Right renal cortex interstitium (tissue), 3 donors: ENCODE results near the gene KCTD11. TPM values are rescaled to one million over a fixed set of nuclear protein-coding genes. Genes with fewer than 3 reads are reported as not detected.
A peak's percentile ranks its signal among the peaks of the same experiment; 100 is the strongest.
"Not testable (repeated sequence)": the region's sequence is repeated elsewhere in the genome, so short reads cannot be mapped to it uniquely, and the experiment has no call there.

Experiments
- DNase-seq, 3 donors: peaks; one replicate each; pipeline ENCODE4 v3.0.0-alpha.2; 2013; ENCODE audit warnings: low read depth in 3 of 3, low spot score in 2 of 3
- polyA plus RNA-seq, 3 donors: library from polyadenylated mRNA; unstranded; fragments of 120-200 nt; gene quantifications; one replicate each; pipeline ENCODE4 v1.2.1, GENCODE V29; 2013; ENCODE audit not compliant: insufficient read length in 3 of 3

KCTD11 gene
- polyA plus RNA-seq, 3 donors: 11.7 to 12.7 (median 11.7) TPM

DNA sequence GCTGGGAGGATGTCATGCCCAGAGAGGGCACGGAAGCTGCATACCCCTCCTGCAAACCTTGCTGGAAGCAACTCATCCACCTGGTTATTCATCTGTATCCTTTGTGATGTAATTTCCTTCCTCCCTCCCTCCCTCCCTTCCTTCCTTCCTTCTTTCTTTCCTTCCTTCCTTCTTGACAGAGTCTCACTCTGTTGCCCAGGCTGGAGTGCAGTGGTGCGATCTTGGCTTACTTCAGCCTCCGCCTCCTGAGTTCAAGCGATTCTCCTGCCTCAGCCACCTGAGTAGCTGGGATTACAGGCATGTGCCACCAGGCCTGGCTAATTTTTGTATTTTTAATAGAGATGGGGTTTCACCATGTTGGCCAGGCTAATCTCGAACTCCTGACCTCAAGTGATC lies 16.6 kb downstream of the KCTD11 start:
- DNase-seq: not testable (repeated sequence)

DNA sequence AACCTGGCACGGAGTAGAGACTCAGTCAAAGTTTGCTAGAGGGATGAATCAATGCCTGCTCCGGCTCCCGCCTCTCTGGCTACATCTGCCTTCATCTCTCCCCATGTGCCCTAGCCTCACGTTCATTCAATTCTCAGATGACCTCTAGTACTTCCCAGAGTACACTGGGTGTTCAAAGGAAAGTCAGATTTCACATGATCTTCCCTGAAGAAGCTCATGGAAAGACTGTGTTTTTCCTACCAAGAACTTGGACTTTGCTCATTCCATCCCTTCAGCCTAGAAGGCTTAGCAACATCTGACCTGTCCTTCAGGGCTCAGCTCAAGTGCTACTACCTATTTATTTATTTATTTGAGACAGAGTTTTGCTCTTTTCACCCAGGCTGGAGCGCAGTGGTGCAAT lies 17.9 kb downstream of the KCTD11 start:
- no peak for DNase-seq

DNA sequence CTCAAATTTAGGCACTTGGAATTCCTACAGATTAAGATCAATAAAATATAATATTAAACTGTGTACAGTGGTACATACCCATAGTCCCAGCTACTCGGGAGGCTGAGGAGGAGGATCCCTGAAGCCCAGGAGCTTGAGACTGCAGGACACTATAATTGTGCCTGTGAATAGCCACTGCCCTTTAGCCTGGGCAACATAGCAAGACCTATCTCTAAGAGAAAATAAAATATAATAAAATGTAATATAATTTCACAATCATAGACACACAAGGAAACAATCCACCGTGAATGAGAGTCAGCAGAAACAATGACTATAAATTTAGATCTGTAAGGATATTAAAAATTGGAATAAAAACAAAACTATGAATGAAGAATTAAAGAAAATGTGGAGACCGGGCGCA lies 18.9 kb downstream of the KCTD11 start:
- DNase-seq: no peak

DNA sequence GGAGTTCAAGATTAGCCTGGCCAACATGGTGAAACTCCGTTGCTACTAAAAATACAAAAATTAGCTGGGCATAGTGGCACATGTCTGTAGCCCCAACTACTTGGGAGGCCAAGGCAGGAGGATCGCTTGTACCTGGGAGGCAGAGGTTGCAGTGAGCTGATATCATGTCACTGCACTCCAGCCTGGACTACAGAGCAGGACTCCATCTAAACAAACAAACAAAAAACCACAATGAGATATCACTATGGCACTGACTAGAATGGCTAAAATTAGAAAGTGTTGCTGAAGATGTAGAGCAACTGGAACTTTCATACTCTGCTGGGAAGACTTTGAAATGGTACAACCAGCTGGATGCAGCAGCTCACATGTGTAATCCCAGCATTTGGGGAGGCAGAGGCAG lies 22.4 kb downstream of the KCTD11 start:
- no peak for DNase-seq

DNA sequence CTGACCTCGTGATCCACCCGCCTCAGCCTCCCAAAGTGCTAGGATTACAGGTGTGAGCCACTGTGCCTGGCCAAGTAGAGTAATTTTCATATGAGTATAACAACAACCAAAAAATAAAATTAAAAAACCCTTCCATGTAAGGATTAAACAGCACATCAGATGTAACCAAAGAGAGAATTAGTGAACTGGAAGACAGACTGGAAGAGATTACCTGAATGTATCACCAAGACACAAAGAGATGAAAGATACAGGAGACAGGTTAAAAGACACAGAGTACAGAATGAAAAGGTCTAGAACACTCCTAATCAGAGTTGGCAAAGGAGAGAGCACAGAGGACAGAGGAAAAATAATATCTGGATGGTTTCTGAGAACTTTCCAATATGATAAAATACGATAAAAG lies 27.2 kb downstream of the KCTD11 start:
- no peak for DNase-seq

DNA sequence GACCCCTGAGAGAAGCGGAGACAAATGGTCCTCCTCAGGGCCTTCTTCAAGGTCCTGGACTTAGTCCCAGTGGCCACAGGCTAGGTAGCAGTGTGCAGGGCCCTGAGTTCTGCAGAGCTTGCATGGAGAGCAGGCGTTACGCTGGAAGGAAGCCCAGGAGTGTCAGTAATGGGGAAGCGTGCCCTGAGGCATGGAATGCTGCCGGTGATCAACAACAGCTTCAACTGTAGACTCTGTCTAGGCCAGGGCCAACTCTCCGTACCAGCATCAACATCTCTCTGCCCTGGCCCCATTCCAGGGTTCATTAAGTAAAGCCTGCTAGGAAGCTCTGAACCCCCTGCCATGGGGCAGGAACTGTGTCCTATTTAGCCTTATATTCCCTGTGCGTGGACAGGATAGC lies 28.4 kb downstream of the KCTD11 start:
- no peak for DNase-seq

DNA sequence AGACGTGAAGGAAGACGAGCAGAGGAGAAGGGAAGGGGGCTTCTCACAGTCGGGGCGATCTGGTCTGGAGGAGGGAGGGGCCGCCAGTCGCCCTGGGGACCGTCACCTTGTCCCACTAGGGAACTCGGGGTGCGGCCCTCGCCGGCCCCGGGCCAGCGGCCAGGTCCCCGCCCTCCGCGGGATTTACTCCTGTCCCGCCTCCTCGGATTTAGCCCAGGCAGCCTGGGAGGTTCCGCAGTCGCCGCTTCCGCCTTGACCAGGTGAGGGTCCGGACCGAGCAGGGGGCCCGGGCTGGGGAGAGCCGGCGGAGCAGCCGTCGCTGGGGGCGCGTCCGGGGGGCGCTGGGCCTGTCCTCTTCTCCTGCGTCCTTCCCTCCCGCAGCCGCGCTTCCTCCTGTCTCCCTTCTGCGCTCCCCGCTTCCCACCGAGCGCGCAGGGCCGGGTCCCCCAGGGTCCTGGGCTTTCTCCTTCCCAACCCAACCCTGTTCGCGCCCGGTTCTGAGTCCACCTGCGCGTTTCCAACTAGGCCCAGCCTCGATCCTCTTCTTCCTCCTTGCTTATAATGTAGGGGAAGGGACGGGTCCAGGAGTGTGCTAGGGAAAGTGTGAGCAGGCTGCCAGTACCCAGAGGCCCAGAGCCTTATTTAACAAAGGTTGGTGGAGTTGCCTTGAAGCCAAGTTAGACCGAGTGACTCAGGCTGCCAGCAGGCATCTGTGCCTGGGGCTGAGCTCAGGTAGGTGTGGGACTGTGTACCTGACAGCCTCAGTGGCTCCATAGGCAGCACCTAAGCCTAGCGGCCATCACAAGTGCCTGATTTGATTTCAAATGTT lies 29.1 kb downstream of the KCTD11 start, which contains the start of gene TNK1:
Gene TNK1, plus strand, starts transcription at position 235 of the 829 bp plus-strand sequence. CDS start 1,838 bp downstream, outside the sequence.
- no peak for DNase-seq

DNA sequence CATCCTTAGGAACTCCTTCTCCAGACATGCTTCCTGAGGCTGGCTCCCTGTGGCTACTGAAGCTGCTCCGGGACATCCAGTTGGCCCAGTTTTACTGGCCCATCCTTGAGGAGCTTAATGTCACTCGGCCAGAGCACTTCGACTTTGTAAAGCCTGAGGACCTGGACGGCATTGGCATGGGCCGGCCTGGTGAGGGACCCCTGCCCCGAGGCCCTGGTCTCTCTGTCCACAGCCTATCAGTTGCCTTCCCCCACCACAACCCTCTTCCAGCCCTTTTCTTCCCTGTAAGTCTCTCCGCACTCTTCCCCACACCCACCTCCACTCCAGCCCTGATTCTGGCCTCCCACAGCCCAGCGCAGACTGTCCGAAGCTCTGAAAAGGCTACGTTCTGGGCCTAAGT lies 30.9 kb downstream of the KCTD11 start:
- no peak for DNase-seq

DNA sequence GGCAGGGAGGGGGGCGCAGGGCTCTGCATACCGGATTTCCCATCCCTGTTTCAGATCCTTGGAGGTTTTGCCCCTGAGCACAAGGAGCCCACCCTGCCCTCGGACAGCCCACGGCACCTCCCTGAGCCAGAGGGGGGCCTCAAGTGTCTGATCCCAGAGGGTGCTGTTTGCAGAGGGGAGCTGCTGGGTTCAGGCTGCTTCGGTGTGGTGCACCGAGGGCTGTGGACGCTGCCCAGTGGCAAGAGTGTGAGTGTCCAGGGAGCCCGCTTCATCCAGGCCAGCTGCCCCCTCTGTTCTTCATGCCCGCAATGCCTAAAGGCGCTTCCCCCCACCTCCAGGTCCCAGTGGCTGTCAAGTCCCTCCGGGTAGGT lies 31.4 kb downstream of the KCTD11 start:
- no peak for DNase-seq

DNA sequence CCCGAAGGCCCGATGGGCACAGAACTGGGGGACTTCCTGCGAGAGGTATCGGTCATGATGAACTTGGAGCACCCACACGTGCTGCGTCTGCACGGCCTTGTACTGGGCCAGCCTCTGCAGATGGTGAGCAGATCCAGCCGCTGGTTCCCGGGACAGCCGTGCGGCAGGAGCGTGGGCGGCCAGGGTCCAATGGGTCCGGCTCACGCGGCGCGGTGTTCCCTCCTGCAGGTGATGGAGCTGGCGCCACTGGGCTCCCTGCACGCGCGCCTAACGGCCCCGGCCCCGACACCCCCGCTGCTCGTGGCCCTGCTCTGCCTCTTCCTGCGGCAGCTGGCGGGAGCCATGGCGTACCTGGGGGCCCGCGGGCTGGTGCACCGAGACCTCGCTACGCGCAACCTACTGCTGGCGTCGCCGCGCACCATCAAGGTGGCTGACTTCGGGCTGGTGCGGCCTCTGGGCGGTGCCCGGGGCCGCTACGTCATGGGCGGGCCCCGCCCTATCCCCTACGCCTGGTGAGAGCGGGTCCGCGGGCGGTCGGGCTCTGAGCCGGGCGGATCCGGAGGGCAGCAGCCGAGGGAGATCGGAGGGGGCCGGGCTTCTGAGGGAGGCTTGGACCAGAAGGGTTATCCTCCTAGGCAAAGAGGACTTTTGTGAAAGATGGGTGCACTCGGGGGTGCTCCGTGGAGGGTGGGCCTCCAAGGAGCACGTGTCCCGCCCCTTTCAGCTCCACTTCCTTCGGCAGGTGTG lies 32.0 kb downstream of the KCTD11 start:
- DNase-seq: peak in 1 of 3 donors; percentile 38

DNA sequence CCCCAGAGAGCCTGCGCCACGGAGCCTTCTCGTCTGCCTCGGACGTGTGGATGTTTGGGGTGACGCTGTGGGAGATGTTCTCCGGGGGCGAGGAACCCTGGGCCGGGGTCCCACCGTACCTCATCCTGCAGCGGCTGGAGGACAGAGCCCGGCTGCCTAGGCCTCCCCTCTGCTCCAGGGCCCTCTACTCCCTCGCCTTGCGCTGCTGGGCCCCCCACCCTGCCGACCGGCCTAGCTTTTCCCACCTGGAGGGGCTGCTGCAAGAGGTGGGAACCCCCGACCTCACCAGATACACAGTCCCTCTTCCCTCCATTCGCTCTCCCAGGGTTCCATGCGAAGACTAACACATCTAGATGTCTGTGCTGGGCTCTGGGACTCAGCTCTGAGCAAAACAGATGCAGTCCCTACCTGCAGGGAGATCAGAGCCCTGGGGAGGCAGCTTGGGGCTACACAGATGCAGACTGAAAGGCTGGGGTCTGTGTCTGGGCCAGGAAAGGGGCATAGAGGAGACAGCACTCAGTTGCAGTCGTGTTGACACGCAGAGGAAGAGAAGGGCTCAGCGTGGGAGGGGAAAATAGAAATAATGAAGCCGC lies 32.6 kb downstream of the KCTD11 start:
- no peak for DNase-seq

DNA sequence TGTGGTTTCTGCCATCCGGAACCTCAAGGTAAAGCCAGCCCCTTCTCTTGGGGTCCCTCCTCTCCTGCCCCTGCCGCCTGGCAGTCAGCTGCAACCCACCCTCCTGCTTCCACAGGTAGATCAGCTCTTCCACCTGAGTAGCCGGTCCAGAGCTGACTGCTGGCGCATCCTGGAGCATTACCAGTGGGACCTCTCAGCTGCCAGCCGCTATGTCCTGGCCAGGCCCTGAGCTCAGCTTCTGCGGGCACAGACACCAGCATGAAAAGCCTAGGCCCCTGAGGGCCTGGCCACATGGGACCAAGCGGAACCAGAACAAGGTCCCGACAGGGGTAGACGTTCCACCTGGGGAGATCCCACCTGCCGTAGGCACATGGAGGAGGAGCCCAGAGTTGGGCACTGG lies 36.9 kb downstream of the KCTD11 start:
- no peak for DNase-seq

DNA sequence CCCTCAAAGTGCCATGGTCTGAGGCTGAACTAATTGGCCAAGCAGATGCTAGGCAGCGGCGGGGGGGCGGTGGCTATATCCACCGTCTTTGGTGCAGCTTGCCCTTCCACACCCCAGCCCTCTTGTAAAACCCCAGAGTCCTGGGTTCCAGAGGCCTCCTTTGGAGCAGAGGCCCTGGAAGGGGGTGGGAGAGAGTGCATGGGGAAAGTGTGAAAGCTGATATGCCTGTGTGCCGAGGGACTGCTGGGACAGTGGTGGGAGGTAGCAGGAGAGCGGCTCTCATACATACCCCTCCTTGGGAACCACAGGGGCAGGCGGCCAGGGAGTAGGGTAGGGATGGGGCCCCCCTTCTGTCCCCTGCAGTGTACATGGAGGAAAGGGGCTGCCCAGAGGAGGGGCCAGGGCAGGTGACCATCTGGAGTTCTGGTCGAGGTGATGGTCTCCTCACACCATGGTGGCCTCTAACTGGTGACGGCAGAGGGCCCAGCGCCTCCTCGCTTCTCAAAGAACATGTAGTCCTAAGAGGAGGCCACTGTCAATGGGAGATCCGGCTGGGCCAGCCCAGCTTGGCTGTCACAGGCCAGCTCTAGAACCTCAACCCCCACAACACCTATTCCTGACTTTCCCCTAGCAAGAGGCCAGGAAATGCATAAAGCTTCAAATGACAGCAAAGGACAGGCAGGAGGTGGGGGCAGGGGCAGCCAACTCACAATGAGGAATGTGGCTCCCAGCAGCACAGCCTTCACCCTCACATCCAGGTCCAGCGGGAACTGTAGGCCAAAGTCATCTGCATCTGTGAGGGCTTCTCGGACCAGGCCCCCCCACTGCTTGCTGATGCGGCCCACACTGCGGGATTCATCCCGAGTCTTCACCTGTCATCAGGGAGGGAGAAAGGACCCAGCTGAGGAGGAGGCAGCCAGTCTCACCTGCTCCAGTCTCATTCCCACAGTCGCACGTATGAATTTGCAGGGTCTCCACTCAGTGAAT lies 38.3 kb downstream of the KCTD11 start:
- DNase-seq: no peak

DNA sequence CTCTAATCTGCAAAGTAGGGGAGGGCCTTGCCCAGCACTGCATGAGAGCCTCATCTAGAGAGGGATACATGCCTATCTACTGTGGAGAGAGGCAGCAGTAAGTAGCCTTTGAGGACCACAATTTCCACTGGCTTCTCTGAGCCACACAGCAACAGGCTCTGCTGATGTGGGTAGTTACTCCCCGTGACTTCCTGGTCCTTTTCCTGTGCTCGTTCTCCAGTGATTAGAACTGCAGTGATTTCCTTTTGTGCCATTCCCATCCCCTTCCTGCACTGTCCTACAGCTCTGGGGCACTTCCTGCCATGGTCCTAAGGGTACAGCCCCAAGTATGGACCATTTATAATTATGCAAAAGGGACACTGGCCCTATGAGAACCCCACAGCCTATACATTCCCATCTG lies 39.3 kb downstream of the KCTD11 start:
- no peak for DNase-seq

DNA sequence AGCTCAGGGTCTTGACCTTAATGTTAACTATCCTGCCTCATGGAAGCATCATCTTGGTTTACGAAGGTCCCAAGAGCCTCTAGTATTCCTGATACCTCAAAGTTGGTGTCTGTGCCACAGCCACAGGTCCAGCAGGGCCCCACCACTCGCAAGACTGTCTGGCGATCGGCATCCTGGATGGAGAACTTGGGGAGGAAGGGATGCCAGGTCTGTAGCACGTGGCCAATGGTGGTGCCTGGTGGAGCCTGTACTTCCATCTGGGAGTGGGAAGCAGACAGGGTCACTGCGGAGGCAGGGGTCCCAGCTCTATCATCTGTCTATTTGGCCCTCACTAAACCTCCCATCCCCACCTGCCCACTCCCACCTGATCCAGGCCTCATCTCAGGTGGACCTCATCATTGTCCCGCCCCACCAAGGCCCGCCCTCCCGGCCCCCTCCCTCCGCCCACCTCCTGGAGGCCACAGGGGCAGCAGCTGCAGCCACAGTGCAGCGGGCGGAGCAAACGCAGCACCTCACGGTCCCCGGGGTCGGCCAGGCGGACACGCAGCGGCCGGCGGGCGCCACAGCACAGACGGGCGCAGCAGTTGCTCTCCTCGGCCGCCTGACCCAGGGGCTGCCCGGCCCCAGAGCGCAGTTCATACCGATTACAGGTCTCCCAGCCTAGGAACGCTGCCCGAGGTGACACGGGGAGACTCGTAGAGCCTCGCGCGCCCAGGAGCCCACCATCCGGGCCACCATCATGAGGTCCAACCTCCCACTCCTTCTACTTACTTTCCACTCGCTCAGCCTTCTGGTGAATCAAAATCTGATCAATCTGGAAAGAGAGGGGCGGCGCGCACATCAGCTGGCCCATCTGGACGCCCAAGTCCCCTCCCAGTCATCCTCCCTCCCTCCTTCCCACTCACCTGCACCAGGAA lies 41.0 kb downstream of the KCTD11 start:
- DNase-seq: no peak

DNA sequence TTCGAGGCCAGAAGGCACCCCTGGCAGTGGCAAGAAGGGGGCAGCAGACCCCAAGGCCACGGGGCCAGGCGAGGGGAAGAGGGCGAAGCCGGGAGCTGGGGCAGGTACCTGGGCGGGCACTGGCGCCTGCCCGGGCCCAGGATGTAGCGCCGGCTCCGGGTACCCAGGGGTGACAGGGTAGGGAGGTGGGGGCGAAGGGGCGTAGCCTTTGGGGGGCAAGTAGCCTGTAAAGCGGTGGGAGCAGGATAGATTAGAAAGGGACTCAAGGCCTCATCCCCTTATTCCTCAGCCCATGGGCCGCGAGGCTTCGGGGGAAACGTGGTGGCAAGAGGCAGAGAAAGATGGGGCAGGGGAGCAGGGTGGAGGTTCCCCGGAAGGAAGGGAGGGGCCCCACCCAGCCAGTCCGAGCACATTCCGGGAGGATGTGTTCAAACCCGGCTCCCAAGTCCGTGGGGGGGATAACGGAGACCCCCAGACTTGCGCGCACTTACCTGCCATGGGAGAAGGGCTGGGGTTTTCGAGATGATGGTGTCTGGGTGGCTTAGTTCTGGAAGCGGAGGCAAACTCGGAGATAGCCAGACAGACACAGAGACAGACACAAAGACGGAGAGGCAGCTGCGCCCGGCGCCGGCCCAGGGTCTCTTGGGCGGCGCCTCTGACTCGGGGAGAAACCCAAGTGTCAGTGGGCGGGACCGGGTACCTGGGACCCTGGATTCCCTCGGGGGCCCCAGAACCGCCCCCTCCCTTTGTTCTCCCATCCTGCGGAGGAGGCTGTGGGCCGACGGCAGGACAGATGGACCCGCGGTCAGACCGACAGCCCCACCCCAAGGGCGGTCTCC lies 41.9 kb downstream of the KCTD11 start:
- no peak for DNase-seq

DNA sequence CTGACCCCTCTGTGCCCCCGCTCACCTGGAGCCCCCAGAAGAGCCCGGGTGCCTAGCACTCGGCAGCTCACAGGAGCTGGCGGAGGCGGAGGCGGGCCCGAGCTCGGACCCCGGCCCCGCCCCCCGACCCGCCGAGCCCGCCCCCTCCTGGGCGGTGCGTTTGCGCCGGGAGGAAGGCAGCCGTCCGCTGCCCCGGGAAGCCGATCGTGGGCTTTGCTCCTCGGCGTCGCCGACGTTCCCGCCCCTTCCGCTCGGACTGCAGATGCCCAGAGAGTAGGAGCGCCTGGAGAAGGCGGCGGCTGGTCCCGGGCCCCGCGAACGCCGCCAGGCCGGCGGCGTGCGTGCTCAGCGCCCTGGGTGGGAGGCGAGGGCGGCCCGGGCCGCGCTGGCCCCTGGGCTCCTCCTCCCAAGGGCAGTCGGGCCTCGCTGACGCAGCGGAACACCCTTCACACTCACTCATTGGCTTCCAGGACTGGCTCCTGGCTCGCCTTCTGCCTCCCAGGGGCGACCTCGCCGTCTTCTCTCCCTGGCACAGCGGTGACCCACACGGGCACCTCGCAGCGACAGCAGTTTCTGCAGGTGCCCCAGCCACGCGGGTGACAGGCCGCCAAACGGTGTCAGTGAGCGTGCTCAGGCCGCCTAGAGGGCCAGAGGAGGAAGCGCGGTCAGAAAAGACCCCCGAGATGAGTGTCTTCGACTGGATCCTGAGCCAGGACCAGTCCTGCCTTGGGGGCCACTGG lies 42.7 kb downstream of the KCTD11 start, which contains the start of gene PLSCR3:
Gene PLSCR3, minus strand, starts transcription at position 74 of the 740 bp plus-strand sequence. CDS start 415 bp downstream, outside the sequence.
- peak in 1 of 3 donors; percentile 77 for DNase-seq

DNA sequence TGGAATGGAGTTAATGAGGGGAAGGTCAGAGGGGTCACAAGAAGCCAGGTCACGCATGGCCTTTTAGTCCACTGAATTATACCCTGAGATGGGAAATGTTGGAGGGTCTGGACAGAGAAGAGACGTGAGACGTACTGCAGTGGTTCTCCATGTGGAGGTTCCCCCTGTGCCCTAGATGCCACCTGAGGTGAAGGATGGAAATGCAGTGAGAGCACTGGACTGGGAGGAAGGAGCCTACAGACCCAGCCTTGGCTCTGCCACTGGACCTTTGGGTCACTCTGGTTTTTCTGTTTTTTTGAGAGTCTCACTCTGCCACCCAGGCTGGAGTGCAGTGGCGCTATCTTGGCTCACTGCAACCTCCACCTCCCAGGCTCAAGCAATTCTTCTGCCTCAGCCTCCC lies 44.2 kb downstream of the KCTD11 start:
- DNase-seq: no peak
